Sigmoid colon (tissue), 7 donors: ENCODE results near the gene IQSEC3. TPM values are rescaled to one million over a fixed set of nuclear protein-coding genes. Genes with fewer than 3 reads are reported as not detected.

Source experiments
- DNase-seq: peaks from one replicate; pipeline ENCODE4 v3.0.0-alpha.2; 2019
- H3K27ac ChIP-seq, 4 donors: fragments of 200-600 bp; sonication (generic); one replicate each; pipeline ENCODE4 v1.5.1; 2016 to 2019; ENCODE audit warnings: mild to moderate bottlenecking in 1 of 4
- H3K27me3 ChIP-seq, 3 donors: fragments of 200-600 bp; sonication (generic); one replicate each; pipeline ENCODE4 v1.5.1; 2019; ENCODE audit warnings: mild to moderate bottlenecking in 1 of 3
- H3K36me3 ChIP-seq, 4 donors: fragments of 200-600 bp; sonication (generic); one replicate each; pipeline ENCODE4 v1.5.1; 2016 to 2019
- H3K4me1 ChIP-seq, 4 donors: fragments of 200-600 bp; sonication (generic); one replicate each; pipeline ENCODE4 v1.5.1; 2017 to 2019
- H3K4me3 ChIP-seq, 4 donors: fragments of 200-600 bp; sonication (generic); one replicate each; pipeline ENCODE4 v1.5.1; 2017 to 2019; ENCODE audit warnings: mild to moderate bottlenecking in 2 of 4, moderate library complexity in 1 of 4
- H3K9me3 ChIP-seq, 4 donors: fragments of 200-600 bp in 3 of 4; sonication (generic) in 3 of 4; one replicate each; pipeline versions ENCODE4 v1.5.1 to v1.6.1; 2013 to 2019
- CTCF ChIP-seq, 4 experiments: fragments of 450-650 bp in 3 of 4; fragments of 200-600 bp in 1 of 4; IDR thresholded peaks; one replicate each; pipeline ENCODE4 v1.5.1; 2016 to 2019; ENCODE audit warnings: antibody characterized with exemption in 4 of 4, mild to moderate bottlenecking in 3 of 4, moderate library complexity in 2 of 4
- EP300 ChIP-seq, 4 donors: sonication (generic); formaldehyde crosslinking; IDR thresholded peaks; one replicate each; pipeline ENCODE4 v1.6.1; 2017; ENCODE audit warnings: antibody characterized with exemption in 4 of 4
- POLR2A ChIP-seq, 2 donors: fragments of 450-650 bp; IDR thresholded peaks; one replicate each; pipeline ENCODE4 v1.6.1; 2016; ENCODE audit warnings: antibody characterized with exemption in 2 of 2, mild to moderate bottlenecking in 2 of 2, moderate library complexity in 2 of 2
- POLR2AphosphoS5 ChIP-seq, 4 donors: sonication (generic); formaldehyde crosslinking; IDR thresholded peaks; one replicate each; pipeline ENCODE4 v1.6.1; 2017; ENCODE audit warnings: antibody characterized with exemption in 4 of 4
- WGBS, 2 donors: extraction: QIAGEN DNeasy Blood & Tissue Kit; methylation state at CpG; one replicate each; pipeline ENCODE4 v1.1.7; 2013; 5-methylcytosine and 5-hydroxymethylcytosine counted together
- intact Hi-C: fragments of 100-400 bp; cut with DNase I; formaldehyde crosslinking; loops from one replicate; pipeline ENCODE4 v1.15.1; 2023
- polyA plus RNA-seq, 3 donors: library from polyadenylated mRNA; stranded (reverse); fragments of 200-250 nt; gene quantifications; one replicate each; pipeline ENCODE4 v1.2.3, GENCODE V29; 2013
- total RNA-seq, 4 donors: library from RNA; depleted of rRNA; stranded (reverse); fragments of >200 nt; gene quantifications; one replicate each; pipeline ENCODE4 v1.1.0, GENCODE V29; 2016
- donor health status: healthy with polysubstance abuse.
- donor health status: Bipolar disorder and iron deficiency.
- donor health status: healthy.

The IQSEC3 gene
- total and polyA plus RNA-seq, 7 donors, result under 0.01 to 2.2 (median 0.54) TPM; not detected in 1

- Histone ChIP-seq H3K4me1 (no peaks in the 10 kb centered on the region), H3K27ac (no peak overlapping the region), H3K4me3 (no peak overlapping the region), H3K27me3 (peaks cover 0 to 23% (median 0%) of the 10 kb centered on the region in 3 donors), H3K36me3 (no peaks in the 10 kb centered on the region), H3K9me3 (no peaks in the 10 kb centered on the region)
- no peak for TF ChIP-seq CTCF (IDR thresholded peaks at IDR 0.05)
- no peak for TF ChIP-seq POLR2A (IDR thresholded peaks at IDR 0.05)
- no peak for TF ChIP-seq POLR2AphosphoS5 (IDR thresholded peaks at IDR 0.05)
- no peak for DNase-seq
- intact Hi-C loops, result no loop called here
- 71 to 82% methylated on average over 6 of the region's 6 CpGs for WGBS, 2 donors
Observed at GRCh38 chr12:221736-222135, 155.2 kb downstream of the IQSEC3 start.

- 81 to 82% methylated on average over 11 of the region's 11 CpGs for WGBS, 2 donors
- intact Hi-C loops, result no loop called here
- Histone ChIP-seq H3K4me1 (no peaks in the 10 kb centered on the region), H3K4me3 (no peak overlapping the region), H3K9me3 (no peaks in the 10 kb centered on the region), H3K27me3 (peaks cover 0 to 17% (median 0%) of the 10 kb centered on the region in 3 donors), H3K36me3 (no peaks in the 10 kb centered on the region), H3K27ac (no peak overlapping the region)
- DNase-seq, result no peak
- TF ChIP-seq POLR2A (IDR thresholded peaks at IDR 0.05) (no peak), CTCF (IDR thresholded peaks at IDR 0.05) (no peak), POLR2AphosphoS5 (IDR thresholded peaks at IDR 0.05) (no peak), EP300 (IDR thresholded peaks at IDR 0.05) (no peak)
Observed at GRCh38 chr12:223841-224240, 157.3 kb downstream of the IQSEC3 start.

GRCh38 chr12:224330-224729 lies 157.8 kb downstream of the IQSEC3 start:
- Histone ChIP-seq H3K36me3 (no peaks in the 10 kb centered on the region), H3K27me3 (peaks cover 0 to 14% (median 0%) of the 10 kb centered on the region in 3 donors), H3K4me3 (no peak overlapping the region), H3K27ac (no peak overlapping the region), H3K9me3 (no peaks in the 10 kb centered on the region), H3K4me1 (no peaks in the 10 kb centered on the region)
- 87 to 91% methylated on average over 9 of the region's 9 CpGs for WGBS, 2 donors
- intact Hi-C loops, result no loop called here
- no peak for TF ChIP-seq POLR2A (IDR thresholded peaks at IDR 0.05)
- no peak for TF ChIP-seq POLR2AphosphoS5 (IDR thresholded peaks at IDR 0.05)
- TF ChIP-seq EP300 (IDR thresholded peaks at IDR 0.05), result no peak
- TF ChIP-seq CTCF (IDR thresholded peaks at IDR 0.05), result no peak
- DNase-seq, result no peak

GRCh38 chr12:225012-225411 lies 158.4 kb downstream of the IQSEC3 start:
- 84 to 91% methylated on average over 18 of the region's 18 CpGs for WGBS, 2 donors
- TF ChIP-seq EP300 (IDR thresholded peaks at IDR 0.05) (no peak), CTCF (IDR thresholded peaks at IDR 0.05) (no peak), POLR2AphosphoS5 (IDR thresholded peaks at IDR 0.05) (no peak), POLR2A (IDR thresholded peaks at IDR 0.05) (no peak)
- DNase-seq, result no peak

GRCh38 chr12:226401-226800 lies 159.8 kb downstream of the IQSEC3 start:
- intact Hi-C loops, result no loop called here
- WGBS, 2 donors, result 84 to 85% methylated on average over 14 of the region's 14 CpGs
- no peak overlapping the region for H3K27ac ChIP-seq
- DNase-seq, result no peak
- TF ChIP-seq POLR2A (IDR thresholded peaks at IDR 0.05) (no peak), CTCF (IDR thresholded peaks at IDR 0.05) (no peak), POLR2AphosphoS5 (IDR thresholded peaks at IDR 0.05) (no peak), EP300 (IDR thresholded peaks at IDR 0.05) (no peak)
- H3K9me3 ChIP-seq, result no peaks in the 10 kb centered on the region
- peaks cover 0 to 3% (median 0%) of the 10 kb centered on the region in 3 donors for H3K27me3 ChIP-seq
- no peaks in the 10 kb centered on the region for H3K4me1 ChIP-seq
- no peaks in the 10 kb centered on the region for H3K36me3 ChIP-seq
- no peak overlapping the region for H3K4me3 ChIP-seq

More at GRCh38 chr12:225012-225411, 158.4 kb downstream of the IQSEC3 start:
- H3K27me3 ChIP-seq, result peaks cover 0 to 7% (median 0%) of the 10 kb centered on the region in 3 donors
- intact Hi-C loops, result no loop called here
- H3K4me3 ChIP-seq, result no peak overlapping the region
- no peaks in the 10 kb centered on the region for H3K4me1 ChIP-seq
- no peaks in the 10 kb centered on the region for H3K36me3 ChIP-seq
- H3K27ac ChIP-seq, result no peak overlapping the region
- H3K9me3 ChIP-seq, result no peaks in the 10 kb centered on the region
